OCI-LY7 (cell line): ENCODE data around the gene HSPB6. TPM values are rescaled to one million over a fixed set of nuclear protein-coding genes. Genes with fewer than 3 reads are reported as not detected.

Experiments
- BruUV-seq: library from RNA; stranded (reverse); fragments of 400-500 nt; replicated peaks from 2 replicates; lab custom pipeline; 2021; lab: Mats Ljungman, UMichigan
- CTCF ChIA-PET: fragments of 300-600 bp; sonication (Branson Sonifier 250); formaldehyde crosslinking; loops from one replicate; lab custom pipeline; 2022; ENCODE audit warnings: antibody characterized with exemption; ENCODE audit not compliant: unreplicated experiment; lab: Charles Lee
- POLR2A ChIA-PET: fragments of 300-600 bp; sonication (Branson Sonifier 250); formaldehyde crosslinking; loops from one replicate; lab custom pipeline; 2022; ENCODE audit warnings: antibody characterized with exemption; lab: Charles Lee
- DNase-seq: peaks from one replicate; pipeline ENCODE4 v3.0.0-alpha.2; 2015; ENCODE audit warnings: low spot score
- H2AFZ ChIP-seq: fragments of 200-600 bp; sonication (generic), shearing (Covaris generic); 2 replicates; pipeline ENCODE4 v1.6.1; 2014; ENCODE audit warnings: mild to moderate bottlenecking, antibody characterized with exemption, low read length, moderate library complexity
- H3K27ac ChIP-seq: fragments of 200-600 bp; sonication (generic); 2 replicates; pipeline ENCODE4 v1.5.1; 2014; ENCODE audit warnings: mixed run types, low read depth, mild to moderate bottlenecking, moderate library complexity, low read length, inconsistent platforms; ENCODE audit not compliant: poor library complexity, severe bottlenecking
- H3K36me3 ChIP-seq: fragments of 200-600 bp; sonication (generic); 2 replicates; pipeline ENCODE4 v1.6.1; 2014; ENCODE audit warnings: mild to moderate bottlenecking, antibody characterized with exemption, low read length, moderate library complexity, mixed read lengths; ENCODE audit not compliant: insufficient read depth
- H3K4me1 ChIP-seq: fragments of 200-600 bp; sonication (generic); 2 replicates; pipeline ENCODE4 v1.5.1; 2014; ENCODE audit warnings: mild to moderate bottlenecking, low read length; ENCODE audit not compliant: insufficient read depth, poor library complexity, severe bottlenecking
- H3K4me2 ChIP-seq: fragments of 200-600 bp; sonication (generic); 2 replicates; pipeline ENCODE4 v1.6.1; 2014; ENCODE audit warnings: mild to moderate bottlenecking, low read length
- H3K4me3 ChIP-seq: fragments of 200-600 bp; sonication (generic); 2 replicates; pipeline ENCODE4 v1.5.1; 2014; ENCODE audit warnings: mild to moderate bottlenecking, low read depth, low read length; ENCODE audit not compliant: poor library complexity, severe bottlenecking
- H3K79me2 ChIP-seq: fragments of 200-600 bp; sonication (generic); 2 replicates; pipeline ENCODE4 v1.6.1; 2016; ENCODE audit warnings: low read depth, mild to moderate bottlenecking, low read length, moderate library complexity, mixed read lengths; ENCODE audit not compliant: insufficient read depth
- H3K9me2 ChIP-seq: fragments of 200-600 bp; sonication (generic); 2 replicates; pipeline ENCODE4 v1.6.1; 2016; ENCODE audit warnings: mild to moderate bottlenecking, low read length, mixed read lengths; ENCODE audit not compliant: insufficient read depth
- H3K9me3 ChIP-seq: fragments of 200-600 bp; sonication (generic); 2 replicates; pipeline ENCODE4 v1.6.1; 2014; ENCODE audit warnings: mild to moderate bottlenecking, mixed run types, low read length, mixed read lengths
- H4K20me1 ChIP-seq: fragments of 200-600 bp; sonication (generic); 2 replicates; pipeline ENCODE4 v1.6.1; 2014; ENCODE audit warnings: mild to moderate bottlenecking, antibody characterized with exemption, low read length, moderate library complexity, mixed read lengths; ENCODE audit not compliant: insufficient read depth
- EZH2phosphoT487 ChIP-seq: fragments of 200-600 bp; sonication (generic); IDR thresholded peaks from 2 replicates; pipeline ENCODE4 v1.6.1; 2018; ENCODE audit warnings: low read depth, borderline replicate concordance, mild to moderate bottlenecking, mixed run types, antibody characterized with exemption, low read length, moderate library complexity, mixed read lengths
- intact Hi-C: fragments of 100-400 bp; cut with micrococcal nuclease; formaldehyde crosslinking; loops from one replicate; pipeline ENCODE4 v1.10.0; 2022; ENCODE audit not compliant: unreplicated experiment
- total RNA-seq, 2 experiments: library from RNA; depleted of rRNA in 1 of 2; stranded (reverse); fragments of >200 nt in 1 of 2; shearing (Covaris generic) in 1 of 2; gene quantifications; 2 replicates each; pipeline ENCODE4 v1.2.3, GENCODE V29; 2014 to 2022
- TF ChIP-seq, protein P1 (sequence below): fragments of 200-600 bp; sonication (generic); conservative IDR thresholded peaks from 2 replicates; pipeline ENCODE4 v1.5.1; 2014; ENCODE audit warnings: mild to moderate bottlenecking, antibody characterized with exemption, low read length, moderate library complexity, mixed read lengths

Gene HSPB6
- total RNA-seq, 2 experiments from 2014 or later = 1.7 TPM; not detected in 1

DNA sequence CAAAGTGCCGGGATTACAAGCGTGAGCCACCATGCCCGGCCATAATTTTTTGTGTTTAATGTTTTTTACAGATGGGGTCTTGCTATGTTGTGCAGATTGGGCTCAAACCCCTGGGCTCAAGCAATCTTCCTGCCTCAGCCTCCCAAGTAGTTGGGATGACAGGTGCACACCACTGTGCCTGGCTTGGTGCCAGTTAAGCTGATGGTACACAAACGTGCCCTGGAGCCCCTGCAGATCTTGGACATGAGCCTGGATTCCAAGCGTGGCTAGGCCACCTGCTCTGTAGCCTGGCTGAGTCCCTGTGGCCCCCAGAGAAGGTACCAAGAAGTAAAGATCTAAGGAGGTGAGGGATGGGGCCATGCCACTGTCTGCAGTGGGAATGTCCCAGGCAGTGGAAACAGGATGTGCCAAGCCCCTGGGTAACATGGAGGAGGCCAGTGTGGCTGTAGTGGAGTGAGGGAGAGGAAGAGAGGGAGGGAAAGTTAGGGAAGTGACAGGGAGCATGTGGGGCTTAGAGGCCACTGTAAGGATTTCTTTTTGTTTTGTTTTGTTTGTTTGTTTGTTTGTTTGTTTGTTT lies 48.8 kb upstream of the HSPB6 start:
- no peaks in the 10 kb centered on the region for H3K36me3 ChIP-seq
- H3K9me3 ChIP-seq = no peaks in the 10 kb centered on the region
- no peak for TF ChIP-seq EZH2phosphoT487
- TF ChIP-seq, protein P1, sequence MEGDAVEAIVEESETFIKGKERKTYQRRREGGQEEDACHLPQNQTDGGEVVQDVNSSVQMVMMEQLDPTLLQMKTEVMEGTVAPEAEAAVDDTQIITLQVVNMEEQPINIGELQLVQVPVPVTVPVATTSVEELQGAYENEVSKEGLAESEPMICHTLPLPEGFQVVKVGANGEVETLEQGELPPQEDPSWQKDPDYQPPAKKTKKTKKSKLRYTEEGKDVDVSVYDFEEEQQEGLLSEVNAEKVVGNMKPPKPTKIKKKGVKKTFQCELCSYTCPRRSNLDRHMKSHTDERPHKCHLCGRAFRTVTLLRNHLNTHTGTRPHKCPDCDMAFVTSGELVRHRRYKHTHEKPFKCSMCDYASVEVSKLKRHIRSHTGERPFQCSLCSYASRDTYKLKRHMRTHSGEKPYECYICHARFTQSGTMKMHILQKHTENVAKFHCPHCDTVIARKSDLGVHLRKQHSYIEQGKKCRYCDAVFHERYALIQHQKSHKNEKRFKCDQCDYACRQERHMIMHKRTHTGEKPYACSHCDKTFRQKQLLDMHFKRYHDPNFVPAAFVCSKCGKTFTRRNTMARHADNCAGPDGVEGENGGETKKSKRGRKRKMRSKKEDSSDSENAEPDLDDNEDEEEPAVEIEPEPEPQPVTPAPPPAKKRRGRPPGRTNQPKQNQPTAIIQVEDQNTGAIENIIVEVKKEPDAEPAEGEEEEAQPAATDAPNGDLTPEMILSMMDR = no peak
- no peak overlapping the region for H3K27ac ChIP-seq
- no peaks in the 10 kb centered on the region for H3K4me1 ChIP-seq
- no peaks in the 10 kb centered on the region for H3K9me2 ChIP-seq
- no peak for DNase-seq
- BruUV-seq = no TSS peak
- no peak overlapping the region for H2AFZ ChIP-seq
- no peaks in the 10 kb centered on the region for H3K79me2 ChIP-seq
- ChIA-PET POLR2A (no interaction called here), CTCF (interaction anchor here (0.5 kb wide), 1 partner anchor 208 kb away, joined by 6 read pairs; no protein-coding TSS in a partner anchor)
- H3K4me2 ChIP-seq = no peak overlapping the region
- no peaks in the 10 kb centered on the region for H4K20me1 ChIP-seq
- intact Hi-C loops = no loop called here
- H3K4me3 ChIP-seq = no peak overlapping the region

DNA sequence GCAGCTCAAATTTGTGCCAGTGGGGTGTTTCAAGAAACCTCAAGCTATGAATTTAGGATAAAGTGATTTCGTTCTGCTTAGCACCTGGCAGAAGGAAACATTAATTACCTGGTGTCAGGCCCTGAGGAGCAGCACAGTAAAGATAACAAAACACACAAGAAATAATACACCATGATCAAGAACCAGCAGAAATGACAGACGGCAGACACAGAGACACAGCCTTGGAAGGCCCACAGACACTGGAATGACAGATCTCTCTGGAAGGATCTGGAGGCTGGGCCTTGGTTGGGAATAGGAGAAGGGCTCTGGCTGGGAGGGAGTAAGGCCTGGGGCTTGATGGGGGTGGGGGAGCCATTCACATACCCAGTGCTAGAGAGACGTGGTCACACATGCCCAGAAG lies 45.0 kb upstream of the HSPB6 start:
- no peak overlapping the region for H2AFZ ChIP-seq
- no peak for TF ChIP-seq EZH2phosphoT487
- TF ChIP-seq, protein P1 = no peak
- ChIA-PET POLR2A (no interaction called here), CTCF (interaction anchor here (0.6 kb wide), 1 partner anchor 17 kb away, joined by 3 read pairs; no protein-coding TSS in a partner anchor)
- no TSS peak for BruUV-seq
- H3K79me2 ChIP-seq = no peaks in the 10 kb centered on the region
- no peaks in the 10 kb centered on the region for H3K9me2 ChIP-seq
- H3K4me3 ChIP-seq = no peak overlapping the region
- no peaks in the 10 kb centered on the region for H4K20me1 ChIP-seq
- no peaks in the 10 kb centered on the region for H3K9me3 ChIP-seq
- DNase-seq = no peak
- no peak overlapping the region for H3K27ac ChIP-seq
- H3K4me1 ChIP-seq = no peaks in the 10 kb centered on the region
- no peaks in the 10 kb centered on the region for H3K36me3 ChIP-seq
- intact Hi-C loops = no loop called here
- no peak overlapping the region for H3K4me2 ChIP-seq

DNA sequence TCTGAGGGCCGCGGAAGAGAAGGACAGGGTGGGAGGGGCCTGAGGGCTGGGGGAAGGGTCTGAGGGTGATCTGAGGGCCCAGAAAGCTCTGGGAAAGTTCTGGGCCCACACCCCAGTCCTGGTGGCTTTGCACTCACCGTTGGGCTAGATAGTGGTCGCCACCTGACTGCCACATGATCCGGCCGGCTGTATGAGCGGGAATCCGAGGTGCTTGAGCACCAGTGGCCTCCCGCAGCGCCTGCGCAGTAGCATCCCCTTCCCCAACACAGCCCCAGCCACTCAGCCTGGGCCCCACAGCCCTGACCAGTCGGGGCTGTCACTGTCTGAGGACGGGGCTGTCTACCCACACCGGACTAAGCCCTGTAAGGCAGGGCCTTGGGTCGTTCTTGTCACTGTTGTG lies 40.8 kb upstream of the HSPB6 start:
- Histone ChIP-seq H3K9me3 (no peaks in the 10 kb centered on the region), H3K4me3 (no peak overlapping the region), H3K4me1 (no peaks in the 10 kb centered on the region), H4K20me1 (no peaks in the 10 kb centered on the region), H2AFZ (no peak overlapping the region), H3K27ac (no peak overlapping the region), H3K9me2 (no peaks in the 10 kb centered on the region), H3K79me2 (no peaks in the 10 kb centered on the region), H3K4me2 (no peak overlapping the region), H3K36me3 (no peaks in the 10 kb centered on the region)
- DNase-seq = no peak
- TF ChIP-seq, protein P1 = no peak
- no peak for TF ChIP-seq EZH2phosphoT487
- intact Hi-C loops = no loop called here
- CTCF ChIA-PET = no interaction called here
- POLR2A ChIA-PET = interaction anchor here (0.7 kb wide), 2 partner anchors 8 to 266 kb away, joined by 3 to 4 read pairs; no protein-coding TSS in a partner anchor
- no TSS peak for BruUV-seq
